PC-9 (cell line): Measurements from ENCODE around the gene SLC26A5.

Experiments
- CTCF ChIP-seq: fragments of 200-600 bp; sonication (generic); conservative IDR thresholded peaks from 2 replicates; pipeline ENCODE4 v1.6.1; 2017; ENCODE audit warnings: mixed run types, antibody characterized with exemption, mild to moderate bottlenecking, moderate library complexity
- EZH2 ChIP-seq: fragments of 200-600 bp; sonication (generic); IDR thresholded peaks from 2 replicates; pipeline ENCODE4 v1.8.0; 2017; ENCODE audit warnings: antibody characterized with exemption, low read depth

DNA sequence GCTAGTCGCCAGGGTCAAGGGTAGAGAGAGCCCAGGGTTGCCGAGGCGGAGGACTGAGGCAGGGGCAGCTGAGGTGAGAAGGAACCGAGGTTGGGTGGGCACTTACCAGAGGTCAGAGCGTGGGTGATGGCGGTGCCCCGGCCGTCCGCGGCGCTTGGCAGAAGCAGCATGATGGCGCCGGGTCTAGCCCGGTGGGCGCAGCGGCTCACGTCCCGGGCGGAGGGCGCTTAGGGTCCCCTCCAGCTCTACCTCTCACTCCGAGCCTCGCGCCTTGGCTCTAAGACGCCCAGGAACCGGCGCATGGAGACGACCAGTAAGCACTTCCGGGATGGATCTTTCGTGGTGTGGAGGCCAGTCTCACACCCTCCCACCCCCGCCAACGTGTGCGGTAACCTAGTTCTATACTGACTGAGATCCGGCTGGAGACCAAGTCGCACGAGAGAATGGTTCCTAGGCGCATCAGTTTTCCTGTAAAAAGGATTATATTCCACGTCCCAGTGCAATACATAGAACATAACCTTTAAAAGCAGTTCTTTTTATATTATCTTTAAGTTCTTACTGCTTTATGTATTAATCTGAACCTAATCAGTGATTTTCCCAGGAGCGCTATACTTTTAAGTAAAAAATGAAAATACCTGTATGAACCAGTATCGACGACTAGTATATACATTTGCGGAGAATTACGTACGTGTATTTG, 101.4 kb downstream of the SLC26A5 start, which contains the start of gene DNAJC2:
- no peak for TF ChIP-seq CTCF
- no peak for TF ChIP-seq EZH2
